Eye (tissue), 1 donor: Measurements from ENCODE around the gene OR2T12.
"Not testable (repeated sequence)": the region's sequence is repeated elsewhere in the genome, so short reads cannot be mapped to it uniquely, and the experiment has no call there.

Experiments used
- DNase-seq: peaks from one replicate; pipeline ENCODE4 v3.0.0-alpha.2; 2015

Gene OR2T12, protein sequence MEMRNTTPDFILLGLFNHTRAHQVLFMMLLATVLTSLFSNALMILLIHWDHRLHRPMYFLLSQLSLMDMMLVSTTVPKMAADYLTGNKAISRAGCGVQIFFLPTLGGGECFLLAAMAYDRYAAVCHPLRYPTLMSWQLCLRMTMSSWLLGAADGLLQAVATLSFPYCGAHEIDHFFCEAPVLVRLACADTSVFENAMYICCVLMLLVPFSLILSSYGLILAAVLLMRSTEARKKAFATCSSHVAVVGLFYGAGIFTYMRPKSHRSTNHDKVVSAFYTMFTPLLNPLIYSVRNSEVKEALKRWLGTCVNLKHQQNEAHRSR

DNA sequence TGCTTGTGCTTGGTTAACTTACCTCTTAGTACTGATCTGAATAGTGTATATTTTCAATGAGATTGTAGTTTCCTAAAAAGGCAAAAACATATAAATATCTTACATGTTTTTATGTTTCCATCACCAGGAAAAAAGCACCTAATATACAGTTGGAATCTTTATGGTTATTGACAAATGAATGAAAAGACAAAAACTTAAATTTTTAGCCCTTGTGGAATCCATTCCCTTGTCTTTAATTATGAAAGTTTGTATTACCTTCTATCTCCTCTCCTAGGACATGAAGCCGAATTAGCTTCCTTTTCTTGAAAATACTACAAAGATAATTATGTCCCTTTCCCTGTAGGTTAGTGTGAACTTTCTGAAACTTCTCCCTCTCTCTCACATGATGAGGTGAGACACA is at the start of gene OR2T12:
TSS of gene OR2T12 (minus strand) at position 101 of the 400 bp plus-strand sequence. CDS start 7,846 bp downstream, outside the sequence.
- DNase-seq, result no peak

DNA sequence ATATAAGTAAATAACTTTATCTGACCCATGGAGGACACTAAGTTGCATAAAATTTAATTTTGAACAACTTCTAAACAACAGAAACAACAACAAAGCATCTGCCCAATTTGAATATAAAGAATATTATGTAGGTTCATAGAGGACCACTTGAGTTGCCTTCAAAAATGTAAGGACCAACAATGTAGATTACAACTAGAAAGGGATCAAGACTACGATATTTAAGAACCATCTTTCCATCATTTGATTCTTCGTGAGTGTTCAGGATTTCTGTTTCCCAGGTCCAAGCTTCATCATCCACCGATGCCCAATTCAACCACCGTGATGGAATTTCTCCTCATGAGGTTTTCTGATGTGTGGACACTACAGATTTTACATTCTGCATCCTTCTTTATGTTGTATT is 45.3 kb upstream of the OR2T12 start, which contains the start of gene OR14C36:
TSS of gene OR14C36 (plus strand) at position 301 of the 400 bp plus-strand sequence. CDS start at position 301, 0 bp downstream.
- DNase-seq, result no peak

DNA sequence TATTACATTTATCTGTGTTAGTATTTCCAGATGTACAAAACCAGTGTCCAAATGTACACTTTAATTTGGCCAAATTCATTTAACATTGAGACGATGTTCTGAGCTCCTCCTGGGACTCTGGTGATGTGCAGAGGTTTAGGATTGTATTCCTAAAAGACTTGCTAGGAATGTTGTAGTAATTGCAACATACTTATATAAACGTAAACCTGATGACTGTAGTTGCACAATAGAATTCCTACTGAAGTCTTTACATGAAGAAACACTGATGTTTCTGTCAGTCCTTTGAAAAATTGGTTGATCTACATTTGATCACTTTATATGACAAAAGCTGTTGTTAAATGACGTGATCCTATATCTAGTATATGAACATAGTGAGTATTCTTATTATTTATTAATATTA is 40.2 kb upstream of the OR2T12 start:
- DNase-seq, result no peak

DNA sequence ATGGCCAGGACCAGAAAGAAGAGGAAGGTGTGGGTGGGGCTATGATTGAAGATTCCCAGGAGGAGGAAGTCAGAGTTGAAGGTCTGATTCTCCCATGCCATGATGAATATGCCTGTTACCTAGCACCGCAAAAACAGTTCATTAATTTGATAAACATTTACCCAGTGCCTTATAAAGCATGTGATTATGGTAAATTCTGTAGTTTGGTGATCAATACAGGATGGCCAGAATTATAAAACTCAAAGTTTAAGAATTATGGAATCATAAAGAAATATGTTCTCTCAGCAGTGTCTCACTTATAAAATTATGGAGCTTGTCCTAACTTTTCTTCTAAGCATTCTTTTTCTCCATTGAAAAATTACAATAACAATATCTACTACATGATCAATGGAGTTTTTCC is 21.2 kb upstream of the OR2T12 start, which contains the start of gene OR2M7:
TSS of gene OR2M7 (minus strand) at position 101 of the 400 bp plus-strand sequence. CDS start at position 101, 0 bp downstream.
- no peak for DNase-seq

DNA sequence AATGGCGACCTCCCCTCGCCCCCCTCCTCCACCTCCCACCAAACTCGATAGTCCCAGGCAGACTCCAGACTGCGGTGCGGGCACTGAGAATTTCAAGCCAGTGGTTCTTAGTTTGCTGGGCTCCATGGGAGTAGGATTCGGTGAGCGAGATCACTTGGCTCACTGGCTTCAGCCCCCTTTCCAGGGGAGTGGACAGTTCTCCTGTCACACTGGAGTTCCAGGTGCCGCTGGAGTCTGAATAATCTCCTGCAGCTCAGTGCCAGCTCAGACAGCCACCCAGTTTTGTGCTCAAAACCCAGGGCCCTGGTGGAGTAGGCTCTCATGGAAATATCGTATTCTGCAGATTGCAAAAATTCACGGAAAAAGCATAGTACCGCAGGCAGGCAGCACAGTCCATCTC is 13.6 kb upstream of the OR2T12 start:
- DNase-seq, result no peak

DNA sequence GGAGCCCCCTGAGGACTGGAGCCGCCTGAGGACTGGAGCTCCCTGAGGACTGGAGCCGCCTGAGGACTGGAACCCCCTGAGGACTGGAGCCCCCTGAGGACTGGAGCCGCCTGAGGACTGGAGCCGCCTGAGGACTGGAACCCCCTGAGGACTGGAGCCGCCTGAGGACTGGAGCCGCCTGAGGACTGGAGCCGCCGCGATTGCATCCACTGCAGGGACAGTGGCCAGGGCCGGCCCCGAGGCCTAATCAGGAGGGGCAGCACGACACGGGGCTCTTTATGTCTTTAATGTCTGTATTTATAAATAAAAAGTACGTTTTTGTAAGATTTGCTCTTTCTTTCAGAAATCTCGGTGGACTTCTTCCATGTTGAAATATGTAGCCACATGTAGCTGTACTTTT is 3.5 kb upstream of the OR2T12 start:
- DNase-seq, result not testable (repeated sequence)

DNA sequence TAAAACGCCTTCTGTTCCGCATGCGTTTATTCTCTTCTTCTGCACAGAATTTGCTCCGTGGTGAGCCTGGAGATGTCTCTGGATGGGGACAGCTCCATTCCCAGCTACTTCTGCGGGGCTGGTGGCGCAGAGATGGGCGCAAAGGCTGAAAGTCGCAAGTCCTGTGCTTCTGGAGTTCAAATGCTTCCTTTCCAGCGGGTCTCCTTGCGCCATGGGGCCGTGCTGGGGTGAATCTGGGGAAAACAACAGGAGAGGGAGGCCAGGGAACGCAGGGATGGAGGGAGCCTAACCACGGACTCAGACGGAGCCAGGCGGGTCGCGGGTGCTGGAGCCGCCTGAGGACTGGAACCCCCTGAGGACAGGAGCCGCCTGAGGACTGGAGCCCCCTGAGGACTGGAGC is 2.9 kb upstream of the OR2T12 start:
- no peak for DNase-seq

DNA sequence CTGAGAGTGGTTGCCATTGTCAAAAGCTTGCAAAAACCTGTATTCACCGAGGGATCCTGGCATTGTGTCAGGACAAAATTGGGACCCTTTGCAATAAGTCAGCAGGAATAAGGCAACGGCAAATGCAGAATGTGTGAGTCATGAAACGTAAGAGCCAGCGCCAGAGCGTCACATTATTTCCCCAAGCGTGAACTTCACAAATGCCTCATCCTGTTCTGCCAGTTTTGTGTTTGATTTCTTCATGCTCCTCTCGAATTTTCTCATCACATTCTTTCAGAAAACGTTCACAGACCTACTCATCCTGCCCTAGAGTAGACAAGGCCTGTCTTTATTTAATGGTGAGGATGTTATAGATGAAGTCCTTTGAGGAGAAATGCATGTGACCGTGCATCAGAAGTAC is 2.4 kb upstream of the OR2T12 start:
- DNase-seq, result not testable (repeated sequence)

DNA sequence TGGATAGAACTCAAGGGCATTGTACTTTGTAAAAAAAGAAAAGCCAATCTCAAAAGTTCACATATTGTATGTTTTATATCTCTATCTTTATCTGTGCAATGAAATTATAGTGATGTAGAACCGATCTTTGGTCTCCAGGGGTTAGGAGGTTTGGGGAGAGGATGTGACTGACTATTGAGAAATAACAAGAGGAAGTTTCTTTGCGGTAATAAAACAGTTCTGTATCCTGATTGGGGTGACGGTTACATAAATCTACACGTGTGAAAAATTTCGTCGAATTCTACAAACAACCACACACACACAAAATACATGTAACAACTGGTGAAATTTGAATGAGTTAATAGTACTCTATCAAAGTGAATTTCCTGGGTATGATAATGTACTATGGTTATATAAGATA is 14.8 kb downstream of the OR2T12 start:
- DNase-seq, result no peak

DNA sequence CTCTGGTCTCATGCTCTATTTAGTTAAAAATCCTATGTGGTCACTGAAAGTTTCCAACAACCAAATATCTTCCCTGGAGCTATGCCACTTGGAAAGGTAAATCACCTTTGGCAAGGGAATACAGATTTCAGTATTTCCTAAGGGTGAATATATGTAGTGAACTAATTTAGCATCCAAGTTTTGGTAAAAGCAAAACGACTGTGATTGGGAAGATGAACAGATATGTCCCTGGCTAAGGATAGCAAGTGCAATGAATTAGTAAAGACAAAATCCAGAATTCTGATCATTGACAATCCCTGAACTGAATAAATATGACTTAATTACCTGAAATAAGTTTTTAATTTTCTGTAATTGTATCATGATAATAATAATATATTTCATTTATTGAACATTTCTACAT is 25.3 kb downstream of the OR2T12 start, which contains the start of gene OR2T33:
TSS of gene OR2T33 (minus strand) at position 101 of the 400 bp plus-strand sequence. CDS start 4,162 bp downstream, outside the sequence.
- no peak for DNase-seq

DNA sequence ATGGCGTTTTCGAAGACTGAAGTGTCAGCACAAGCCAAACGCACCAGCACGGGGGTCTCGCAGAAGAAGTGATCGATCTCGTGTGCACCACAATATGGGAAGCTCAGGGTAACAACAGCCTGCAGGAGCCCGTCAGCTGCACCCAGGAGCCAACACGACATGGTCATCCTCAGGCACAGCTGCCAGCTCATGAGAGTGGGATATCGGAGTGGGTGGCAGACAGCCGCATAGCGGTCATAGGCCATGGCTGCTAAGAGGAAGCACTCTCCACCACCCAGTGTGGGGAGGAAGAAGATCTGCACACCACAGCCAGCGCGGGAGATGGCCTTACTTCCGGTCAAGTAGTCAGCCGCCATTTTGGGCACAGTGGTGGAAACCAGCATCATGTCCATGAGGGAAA is 30.0 kb downstream of the OR2T12 start:
- not testable (repeated sequence) for DNase-seq

DNA sequence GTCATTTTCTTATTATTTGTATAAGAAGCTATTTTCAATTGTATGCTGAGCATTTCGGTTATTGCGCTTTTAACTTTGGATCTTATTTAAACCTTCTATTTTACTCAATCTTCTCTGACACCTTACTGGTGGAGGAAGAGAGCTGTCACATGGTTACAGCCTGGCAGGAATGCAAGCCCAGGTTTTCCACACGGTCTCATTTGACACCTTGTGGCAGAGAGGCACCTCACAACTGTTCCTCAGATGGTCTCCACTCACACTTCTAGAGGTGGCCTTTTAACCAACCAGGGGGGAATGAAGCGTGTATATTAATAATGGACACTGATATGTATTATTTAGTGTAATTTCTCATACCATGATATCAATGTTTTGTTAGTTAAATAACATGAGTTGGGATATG is 35.0 kb downstream of the OR2T12 start:
- no peak for DNase-seq

DNA sequence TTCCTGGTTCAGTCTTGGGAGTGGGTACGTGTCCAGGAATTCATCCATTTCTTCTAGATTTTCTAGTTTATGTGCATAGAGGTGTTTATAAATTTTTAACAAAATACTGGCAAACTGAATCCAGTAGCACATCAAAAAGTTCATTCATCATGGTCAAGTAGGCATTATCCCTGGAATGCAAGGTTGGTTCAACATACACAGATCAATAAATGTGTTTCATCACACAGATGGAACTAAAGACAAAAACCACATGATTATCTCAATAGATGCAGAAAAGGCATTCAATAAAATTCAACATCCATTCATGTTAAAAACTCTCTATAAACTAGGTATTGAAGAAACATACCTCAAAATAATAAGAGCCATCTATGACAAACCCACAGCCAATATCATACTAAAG is 43.9 kb downstream of the OR2T12 start:
- DNase-seq, result not testable (repeated sequence)

DNA sequence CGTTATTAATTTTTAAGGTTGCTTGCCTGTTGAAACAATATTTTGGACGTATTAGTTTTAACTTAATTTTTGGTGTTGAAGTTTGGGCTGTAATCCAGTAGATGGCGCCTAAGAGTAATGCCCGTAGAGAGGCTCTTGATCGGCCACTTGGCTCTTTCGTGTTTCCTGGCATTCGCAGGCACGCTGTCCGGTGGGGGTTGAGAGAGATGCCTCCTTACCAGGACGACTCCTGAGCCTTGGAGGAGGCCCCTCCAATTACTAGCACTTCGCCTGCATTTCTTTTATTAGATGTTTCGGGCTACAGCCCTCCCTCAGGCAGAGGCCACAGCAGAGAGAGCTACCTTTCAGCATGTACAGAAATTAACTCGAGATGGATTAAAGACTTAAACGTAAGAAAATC is 60.0 kb downstream of the OR2T12 start:
- DNase-seq, result peak; percentile 51
